Mesenchymal stem cell (in vitro differentiated cells and primary cell): ENCODE measurements around the gene RAB20. TPM values are rescaled to one million over a fixed set of nuclear protein-coding genes. Genes with fewer than 3 reads are reported as not detected.
"Not testable (repeated sequence)": the region's sequence is repeated elsewhere in the genome, so short reads cannot be mapped to it uniquely, and the experiment has no call there.

ENCODE experiments used
- DNase-seq: peaks from one replicate; pipeline ENCODE4 v3.0.0-alpha.2; 2013
- H2AFZ ChIP-seq: one replicate; pipeline ENCODE4 v1.6.1; 2013; ENCODE audit warnings: low read depth, mild to moderate bottlenecking, control low read depth, inconsistent platforms, low read length, moderate library complexity
- H2AK5ac ChIP-seq: 2 replicates; pipeline ENCODE4 v1.6.1; 2013; ENCODE audit warnings: low read length, moderate library complexity, mild to moderate bottlenecking, inconsistent platforms; ENCODE audit not compliant: severe bottlenecking
- H2BK120ac ChIP-seq: one replicate; pipeline ENCODE4 v1.6.1; 2013; ENCODE audit warnings: low read depth, mild to moderate bottlenecking, inconsistent platforms, low read length, moderate library complexity
- H2BK12ac ChIP-seq, 2 experiments: one replicate each; pipeline ENCODE4 v1.6.1; 2013; ENCODE audit warnings: inconsistent platforms in 2 of 2, low read length in 2 of 2, mild to moderate bottlenecking in 2 of 2, moderate library complexity in 2 of 2, control low read depth in 1 of 2
- H2BK15ac ChIP-seq: one replicate; pipeline ENCODE4 v1.6.1; 2013; ENCODE audit warnings: mild to moderate bottlenecking, low read depth, inconsistent platforms; ENCODE audit not compliant: poor library complexity, severe bottlenecking
- H2BK5ac ChIP-seq: 2 replicates; pipeline ENCODE4 v1.6.1; 2013; ENCODE audit warnings: low read depth, mild to moderate bottlenecking, low read length, control low read depth, inconsistent platforms; ENCODE audit not compliant: poor library complexity, severe bottlenecking
- H3K14ac ChIP-seq, 2 experiments: one replicate each; pipeline ENCODE4 v1.6.1; 2013; ENCODE audit warnings: inconsistent platforms in 2 of 2, low read length in 2 of 2, control low read depth in 1 of 2, mild to moderate bottlenecking in 1 of 2, moderate library complexity in 1 of 2
- H3K18ac ChIP-seq, 2 experiments: one replicate each; pipeline ENCODE4 v1.6.1; 2013; ENCODE audit warnings: inconsistent platforms in 2 of 2, low read length in 2 of 2, control low read depth in 1 of 2, low read depth in 1 of 2, mild to moderate bottlenecking in 1 of 2
- H3K23ac ChIP-seq, 2 experiments: one replicate each; pipeline ENCODE4 v1.6.1; 2013; ENCODE audit warnings: inconsistent platforms in 2 of 2, low read length in 2 of 2, mild to moderate bottlenecking in 2 of 2, moderate library complexity in 2 of 2, control low read depth in 1 of 2
- H3K27ac ChIP-seq: 2 replicates; pipeline ENCODE4 v1.5.1; 2013; ENCODE audit warnings: mild to moderate bottlenecking, moderate library complexity, low read length, control low read depth, inconsistent platforms; ENCODE audit not compliant: poor library complexity, severe bottlenecking
- H3K27me3 ChIP-seq, 2 experiments: 2 replicates each; pipeline versions ENCODE4 v1.6.1 to v1.7.0; 2013; ENCODE audit warnings: low read length in 2 of 2, mild to moderate bottlenecking in 2 of 2, moderate library complexity in 2 of 2, control low read depth in 1 of 2, inconsistent platforms in 1 of 2; ENCODE audit not compliant: control insufficient read depth in 1 of 2, insufficient read depth in 1 of 2
- H3K36me3 ChIP-seq, 2 experiments: 2 replicates each; pipeline versions ENCODE4 v1.6.1 to v1.7.0; 2013; ENCODE audit warnings: low read length in 2 of 2, control low read depth in 1 of 2, inconsistent platforms in 1 of 2, low read depth in 1 of 2, mild to moderate bottlenecking in 1 of 2; ENCODE audit not compliant: insufficient read depth in 2 of 2, control insufficient read depth in 1 of 2
- H3K4ac ChIP-seq, 2 experiments: one replicate each; pipeline ENCODE4 v1.6.1; 2013; ENCODE audit warnings: inconsistent platforms in 2 of 2, low read length in 2 of 2, mild to moderate bottlenecking in 2 of 2, moderate library complexity in 2 of 2, control low read depth in 1 of 2, low read depth in 1 of 2
- H3K4me1 ChIP-seq: 2 replicates; pipeline ENCODE4 v1.6.1; 2013; ENCODE audit warnings: low read depth, low read length, control low read depth; ENCODE audit not compliant: control insufficient read depth, insufficient read depth
- H3K4me2 ChIP-seq: 2 replicates; pipeline ENCODE4 v1.6.1; 2013; ENCODE audit warnings: low read length, mild to moderate bottlenecking, inconsistent platforms; ENCODE audit not compliant: poor library complexity, severe bottlenecking
- H3K4me3 ChIP-seq, 2 experiments: 2 replicates each; pipeline versions ENCODE4 v1.5.1 to v1.7.0; 2013; ENCODE audit warnings: low read length in 2 of 2, mild to moderate bottlenecking in 2 of 2, control low read depth in 1 of 2, low read depth in 1 of 2; ENCODE audit not compliant: insufficient read depth in 1 of 2
- H3K79me1 ChIP-seq: replicated peaks from 2 replicates; pipeline ENCODE4 v1.6.1; 2013; ENCODE audit warnings: mild to moderate bottlenecking, control low read depth, low read length, inconsistent platforms; ENCODE audit not compliant: poor library complexity, severe bottlenecking
- H3K9ac ChIP-seq: 2 replicates; pipeline ENCODE4 v1.7.0; 2013; ENCODE audit warnings: mild to moderate bottlenecking, low read length, moderate library complexity
- H3K9me3 ChIP-seq: 2 replicates; pipeline ENCODE4 v1.7.0; 2013; ENCODE audit warnings: mild to moderate bottlenecking, low read length; ENCODE audit not compliant: control insufficient read depth
- H4K8ac ChIP-seq: one replicate; pipeline ENCODE4 v1.6.1; 2013; ENCODE audit warnings: inconsistent platforms, mild to moderate bottlenecking, low read length, moderate library complexity
- H4K91ac ChIP-seq: one replicate; pipeline ENCODE4 v1.6.1; 2013; ENCODE audit warnings: mild to moderate bottlenecking, low read length, inconsistent platforms
- WGBS: methylation state at CpG from one replicate; pipeline ENCODE4 v1.1.7; 2013; ENCODE audit warnings: mixed read lengths; 5-methylcytosine and 5-hydroxymethylcytosine counted together
- polyA plus RNA-seq, 2 experiments: library from polyadenylated mRNA; stranded (reverse); fragments of 200-250 nt; gene quantifications; one replicate each; pipeline ENCODE4 v1.2.3, GENCODE V29; 2013

RAB20 gene
- 5.1 TPM for polyA plus RNA-seq (2013, experiment 1 of 2)
- 5.2 TPM for polyA plus RNA-seq (2013, experiment 2 of 2)

GRCh38 chr13:110561344-110562035, at the start of gene RAB20:
Gene RAB20, minus strand, starts transcription at chr13:110561722. Its CDS starts 203 bp downstream, at chr13:110561519.
- Histone ChIP-seq H3K4me3 (peak within 1 kb of the TSS; percentile 73 to 92), H3K9me3 (peaks cover 8% of the 10 kb centered on the region)
- WGBS, result 1% methylated on average over 39 of the region's 79 CpGs

DNA sequence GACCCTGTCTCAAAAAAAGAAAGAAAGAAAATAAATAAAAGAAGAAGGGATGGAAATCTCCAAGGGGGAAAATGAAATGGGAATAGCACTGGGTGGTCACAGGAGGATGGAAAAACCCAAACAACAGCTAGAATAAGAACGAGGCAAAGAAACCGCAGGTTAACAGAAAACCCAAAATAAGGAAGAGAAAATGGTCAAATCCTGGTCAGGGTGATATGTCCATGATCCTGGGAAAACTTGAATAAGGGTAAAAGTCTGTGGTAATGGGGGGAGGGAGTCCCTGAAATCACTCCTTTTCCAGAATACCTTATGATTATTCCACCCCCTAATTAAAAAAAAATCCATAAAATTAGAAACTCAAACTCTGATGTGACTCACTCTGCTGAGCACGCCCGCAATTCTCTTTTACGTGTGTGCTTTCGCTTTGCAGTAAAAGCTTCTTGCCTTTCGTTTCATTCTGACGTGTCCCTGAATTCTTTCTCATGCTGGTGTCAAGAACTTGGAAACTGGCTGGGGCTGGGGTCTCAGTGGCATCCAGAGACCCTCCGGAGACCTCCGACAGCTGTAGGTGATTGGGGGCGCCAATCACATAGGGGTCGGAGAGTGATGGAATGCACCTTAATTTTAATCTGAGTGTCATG, 49.6 kb upstream of the RAB20 start:
- Histone ChIP-seq H3K14ac (no peak overlapping the region), H2BK15ac (no peak overlapping the region), H4K8ac (no peak overlapping the region), H3K18ac (no peak overlapping the region), H3K23ac (no peak overlapping the region), H3K9me3 (no peaks in the 10 kb centered on the region), H3K4me1 (peaks cover 10% of the 10 kb centered on the region), H2BK5ac (no peak overlapping the region), H2BK120ac (no peak overlapping the region), H3K36me3 (no peaks in the 10 kb centered on the region), H4K91ac (no peak overlapping the region), H2AK5ac (no peak overlapping the region), H3K9ac (no peak overlapping the region), H3K79me1 (no peaks in the 10 kb centered on the region), H3K27ac (no peak overlapping the region), H3K4me3 (no peak overlapping the region), H2AFZ (no peak overlapping the region), H3K4me2 (no peak overlapping the region), H3K4ac (no peak overlapping the region), H2BK12ac (no peak overlapping the region), H3K27me3 (no peaks in the 10 kb centered on the region)
- DNase-seq, result no peak
- WGBS, result 80% methylated on average over 12 of the region's 12 CpGs

More at GRCh38 chr13:110561344-110562035, at the start of gene RAB20:
- H2BK120ac ChIP-seq, result peak within 1 kb of the TSS; percentile 88
- H3K23ac ChIP-seq, result peak within 1 kb of the TSS in 1 of 2 experiments; percentile 34
- peaks cover 0 to 3% of the 10 kb centered on the region in 2 experiments for H3K36me3 ChIP-seq
- peak; percentile 91 for DNase-seq
- no peak within 1 kb of the TSS for H2AK5ac ChIP-seq
- H3K79me1 ChIP-seq, result peaks cover 5% of the 10 kb centered on the region
- no peaks in the 10 kb centered on the region for H3K27me3 ChIP-seq
- peak within 1 kb of the TSS; percentile 84 for H2AFZ ChIP-seq
- peaks cover 10% of the 10 kb centered on the region for H3K4me1 ChIP-seq
- peak within 1 kb of the TSS; percentile 99 for H2BK15ac ChIP-seq
- H3K4ac ChIP-seq, result peak within 1 kb of the TSS; percentile 24 to 35
- H3K27ac ChIP-seq, result peak within 1 kb of the TSS; percentile 44
- H3K18ac ChIP-seq, result peak within 1 kb of the TSS; percentile 79 to 86
- peak within 1 kb of the TSS; percentile 87 for H4K8ac ChIP-seq
- H3K14ac ChIP-seq, result peak within 1 kb of the TSS in 1 of 2 experiments; percentile 51
- H4K91ac ChIP-seq, result peak within 1 kb of the TSS; percentile 58
- H3K9ac ChIP-seq, result peak within 1 kb of the TSS; percentile 90
- peak within 1 kb of the TSS in 1 of 2 experiments; percentile 55 for H2BK12ac ChIP-seq
- H3K4me2 ChIP-seq, result peak within 1 kb of the TSS; percentile 97
- H2BK5ac ChIP-seq, result no peak within 1 kb of the TSS

DNA sequence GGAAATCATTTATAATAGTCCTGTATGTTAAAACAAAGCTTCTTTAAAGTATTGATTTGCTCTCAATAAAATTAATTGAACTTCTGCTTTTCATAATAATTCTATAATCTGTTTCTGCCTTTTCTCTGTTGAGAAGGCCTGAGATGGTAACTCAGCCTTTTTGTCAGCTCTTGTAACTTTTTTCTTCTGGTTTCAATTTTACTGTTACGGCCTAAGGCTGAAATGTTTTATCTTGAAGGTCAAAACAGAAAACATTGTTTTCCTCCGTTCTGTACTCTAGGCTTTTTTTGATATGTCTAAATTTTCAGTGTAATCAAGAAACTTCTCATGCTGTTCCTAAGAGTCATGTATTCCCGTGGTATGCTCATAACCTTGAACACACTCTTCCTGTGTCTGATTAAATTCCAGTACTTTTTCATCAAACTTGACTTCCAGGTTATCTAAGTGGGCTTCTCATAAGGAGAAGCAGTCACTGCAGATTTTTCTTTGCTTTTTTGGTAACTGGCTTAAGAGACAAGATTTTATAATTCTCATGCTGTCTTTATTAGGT, 46.2 kb upstream of the RAB20 start:
- H3K23ac ChIP-seq, result no peak overlapping the region
- H2BK12ac ChIP-seq, result no peak overlapping the region
- WGBS, result 76% methylated on average over 3 of the region's 3 CpGs

GRCh38 chr13:110606281-110606680, 44.8 kb upstream of the RAB20 start:
- not testable (repeated sequence) for H3K4me2 ChIP-seq, H2BK12ac ChIP-seq, H4K8ac ChIP-seq, H2BK5ac ChIP-seq, H3K9me3 ChIP-seq, H3K9ac ChIP-seq, H3K4me3 ChIP-seq, H3K18ac ChIP-seq, H3K23ac ChIP-seq, H2AK5ac ChIP-seq, H3K14ac ChIP-seq, H4K91ac ChIP-seq, H2BK120ac ChIP-seq, H3K4ac ChIP-seq, H2BK15ac ChIP-seq, H3K27me3 ChIP-seq, DNase-seq, H3K27ac ChIP-seq, H3K36me3 ChIP-seq, H3K79me1 ChIP-seq, H3K4me1 ChIP-seq, H2AFZ ChIP-seq
- no CpG with 5 or more reads among the region's 33 CpGs for WGBS

More for the DNA sequence above, 46.2 kb upstream of the RAB20 start:
- Histone ChIP-seq H4K91ac (no peak overlapping the region), H3K79me1 (no peaks in the 10 kb centered on the region), H2BK15ac (no peak overlapping the region), H3K4me1 (peaks cover 4% of the 10 kb centered on the region), H2BK5ac (no peak overlapping the region), H3K4me3 (no peak overlapping the region), H2AK5ac (no peak overlapping the region), H3K9ac (no peak overlapping the region), H2BK120ac (no peak overlapping the region), H3K27ac (no peak overlapping the region), H4K8ac (no peak overlapping the region), H3K9me3 (no peaks in the 10 kb centered on the region), H2AFZ (no peak overlapping the region), H3K36me3 (no peaks in the 10 kb centered on the region), H3K18ac (no peak overlapping the region), H3K14ac (no peak overlapping the region), H3K4ac (no peak overlapping the region), H3K27me3 (no peaks in the 10 kb centered on the region), H3K4me2 (no peak overlapping the region)
- DNase-seq, result no peak
